ENCODE results near the gene MORC2.

DNA sequence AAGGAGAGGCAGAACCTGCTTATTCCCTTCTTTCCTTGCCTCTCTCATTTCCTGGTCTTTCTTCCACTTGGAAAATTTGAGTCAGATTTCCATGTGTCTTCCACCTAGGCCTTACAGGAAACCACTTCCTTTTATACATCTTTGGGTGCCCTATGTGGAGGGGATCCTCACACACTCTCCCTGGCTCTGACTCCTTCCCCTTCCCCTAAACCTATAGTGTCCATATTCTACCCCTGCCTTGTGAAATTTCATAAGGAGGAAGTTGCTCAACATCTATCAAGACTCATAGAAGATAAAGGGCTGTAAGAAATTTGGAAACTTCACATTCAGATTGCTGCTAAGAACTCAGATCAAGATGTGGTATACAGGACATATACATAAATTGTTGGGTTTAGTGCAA is 20.9 kb upstream of the MORC2 start:
- TF ChIP-seq, protein P1, sequence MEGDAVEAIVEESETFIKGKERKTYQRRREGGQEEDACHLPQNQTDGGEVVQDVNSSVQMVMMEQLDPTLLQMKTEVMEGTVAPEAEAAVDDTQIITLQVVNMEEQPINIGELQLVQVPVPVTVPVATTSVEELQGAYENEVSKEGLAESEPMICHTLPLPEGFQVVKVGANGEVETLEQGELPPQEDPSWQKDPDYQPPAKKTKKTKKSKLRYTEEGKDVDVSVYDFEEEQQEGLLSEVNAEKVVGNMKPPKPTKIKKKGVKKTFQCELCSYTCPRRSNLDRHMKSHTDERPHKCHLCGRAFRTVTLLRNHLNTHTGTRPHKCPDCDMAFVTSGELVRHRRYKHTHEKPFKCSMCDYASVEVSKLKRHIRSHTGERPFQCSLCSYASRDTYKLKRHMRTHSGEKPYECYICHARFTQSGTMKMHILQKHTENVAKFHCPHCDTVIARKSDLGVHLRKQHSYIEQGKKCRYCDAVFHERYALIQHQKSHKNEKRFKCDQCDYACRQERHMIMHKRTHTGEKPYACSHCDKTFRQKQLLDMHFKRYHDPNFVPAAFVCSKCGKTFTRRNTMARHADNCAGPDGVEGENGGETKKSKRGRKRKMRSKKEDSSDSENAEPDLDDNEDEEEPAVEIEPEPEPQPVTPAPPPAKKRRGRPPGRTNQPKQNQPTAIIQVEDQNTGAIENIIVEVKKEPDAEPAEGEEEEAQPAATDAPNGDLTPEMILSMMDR (IDR thresholded peaks at IDR 0.05) = no peak
- no peak for TF ChIP-seq POLR2A (IDR thresholded peaks at IDR 0.05)

Data from uterus (tissue), 2 donors.